Fibroblast of the aortic adventitia (primary cell): ENCODE data around the gene CCNB1IP1. TPM values are rescaled to one million over a fixed set of nuclear protein-coding genes. Genes with fewer than 3 reads are reported as not detected.
A peak's percentile ranks its signal among the peaks of the same experiment; 100 is the strongest.
"Not testable (repeated sequence)": the region's sequence is repeated elsewhere in the genome, so short reads cannot be mapped to it uniquely, and the experiment has no call there.

Experiments used
- DNase-seq: peaks from one replicate; pipeline ENCODE4 v3.0.0-alpha.2; 2010; ENCODE audit warnings: low read depth
- H3K4me3 ChIP-seq: 2 replicates; pipeline ENCODE4 v1.5.1; 2011; ENCODE audit warnings: low read depth, mild to moderate bottlenecking, control low read depth, low read length, moderate library complexity
- total RNA-seq: library from RNA; depleted of rRNA; stranded (reverse); fragments of >200 nt; gene quantifications from 2 replicates; pipeline ENCODE4 v1.2.3, GENCODE V29; 2012; ENCODE audit warnings: low replicate concordance
- TF ChIP-seq, protein P1 (sequence below): IDR thresholded peaks from 2 replicates; pipeline ENCODE4 v1.5.1; 2011; ENCODE audit warnings: mild to moderate bottlenecking, low read length, control low read depth, inconsistent platforms; ENCODE audit not compliant: insufficient read depth

The CCNB1IP1 gene
- total RNA-seq, 1 donor: 38.6 TPM

GRCh38 chr14:20295067-20295466, 38.0 kb downstream of the CCNB1IP1 start:
- TF ChIP-seq, protein P1, sequence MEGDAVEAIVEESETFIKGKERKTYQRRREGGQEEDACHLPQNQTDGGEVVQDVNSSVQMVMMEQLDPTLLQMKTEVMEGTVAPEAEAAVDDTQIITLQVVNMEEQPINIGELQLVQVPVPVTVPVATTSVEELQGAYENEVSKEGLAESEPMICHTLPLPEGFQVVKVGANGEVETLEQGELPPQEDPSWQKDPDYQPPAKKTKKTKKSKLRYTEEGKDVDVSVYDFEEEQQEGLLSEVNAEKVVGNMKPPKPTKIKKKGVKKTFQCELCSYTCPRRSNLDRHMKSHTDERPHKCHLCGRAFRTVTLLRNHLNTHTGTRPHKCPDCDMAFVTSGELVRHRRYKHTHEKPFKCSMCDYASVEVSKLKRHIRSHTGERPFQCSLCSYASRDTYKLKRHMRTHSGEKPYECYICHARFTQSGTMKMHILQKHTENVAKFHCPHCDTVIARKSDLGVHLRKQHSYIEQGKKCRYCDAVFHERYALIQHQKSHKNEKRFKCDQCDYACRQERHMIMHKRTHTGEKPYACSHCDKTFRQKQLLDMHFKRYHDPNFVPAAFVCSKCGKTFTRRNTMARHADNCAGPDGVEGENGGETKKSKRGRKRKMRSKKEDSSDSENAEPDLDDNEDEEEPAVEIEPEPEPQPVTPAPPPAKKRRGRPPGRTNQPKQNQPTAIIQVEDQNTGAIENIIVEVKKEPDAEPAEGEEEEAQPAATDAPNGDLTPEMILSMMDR: no peak
- H3K4me3 ChIP-seq: no peak overlapping the region

DNA sequence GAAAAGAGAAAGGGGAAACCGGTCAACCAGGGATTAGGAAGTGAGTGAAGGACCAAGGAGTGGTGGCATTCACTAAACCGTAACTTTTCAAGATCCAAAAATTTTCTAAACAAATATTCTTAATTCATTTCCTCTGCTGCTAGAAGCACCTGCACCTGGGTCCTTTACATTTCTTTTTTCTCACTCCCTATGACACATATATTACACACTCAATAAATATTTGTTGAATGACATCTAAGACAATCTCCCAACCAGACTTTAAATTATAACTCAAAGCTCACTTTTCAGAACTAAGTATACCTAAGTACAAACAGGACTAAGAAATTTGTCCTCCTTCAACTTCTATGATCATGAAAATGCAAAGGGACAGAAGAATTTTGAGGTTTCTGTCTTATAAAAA, 38.4 kb downstream of the CCNB1IP1 start:
- TF ChIP-seq, protein P1: no peak
- no peak overlapping the region for H3K4me3 ChIP-seq
- DNase-seq: no peak

More at GRCh38 chr14:20295067-20295466, 38.0 kb downstream of the CCNB1IP1 start:
- DNase-seq: no peak

DNA sequence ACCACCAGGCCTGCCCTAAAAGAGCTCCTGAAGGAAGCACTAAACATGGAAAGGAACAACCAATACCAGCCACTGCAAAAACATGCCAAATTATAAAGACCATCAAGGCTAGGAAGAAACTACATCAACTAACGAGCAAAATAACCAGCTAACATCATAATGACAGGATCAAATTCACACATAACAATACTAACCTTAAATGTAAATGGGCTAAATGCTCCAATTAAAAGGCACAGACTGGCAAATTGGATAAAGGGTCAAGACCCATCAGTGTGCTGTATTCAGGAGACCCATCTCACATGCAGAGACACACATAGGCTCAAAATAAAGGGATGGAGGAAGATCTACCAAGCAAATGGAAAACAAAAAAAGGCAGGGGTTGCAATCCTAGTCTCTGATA, 51.1 kb downstream of the CCNB1IP1 start:
- not testable (repeated sequence) for DNase-seq, H3K4me3 ChIP-seq

GRCh38 chr14:20280265-20280664, 52.8 kb downstream of the CCNB1IP1 start:
- not testable (repeated sequence) for DNase-seq, H3K4me3 ChIP-seq

GRCh38 chr14:20278414-20278813, 54.7 kb downstream of the CCNB1IP1 start:
- TF ChIP-seq, protein P1: no peak
- H3K4me3 ChIP-seq: no peak overlapping the region
- DNase-seq: peak; percentile 4

- no peak overlapping the region for H3K4me3 ChIP-seq
- DNase-seq: no peak
- TF ChIP-seq, protein P1: no peak
These were observed 55.7 kb downstream of the CCNB1IP1 start for GRCh38 chr14:20277409-20277808.

DNA sequence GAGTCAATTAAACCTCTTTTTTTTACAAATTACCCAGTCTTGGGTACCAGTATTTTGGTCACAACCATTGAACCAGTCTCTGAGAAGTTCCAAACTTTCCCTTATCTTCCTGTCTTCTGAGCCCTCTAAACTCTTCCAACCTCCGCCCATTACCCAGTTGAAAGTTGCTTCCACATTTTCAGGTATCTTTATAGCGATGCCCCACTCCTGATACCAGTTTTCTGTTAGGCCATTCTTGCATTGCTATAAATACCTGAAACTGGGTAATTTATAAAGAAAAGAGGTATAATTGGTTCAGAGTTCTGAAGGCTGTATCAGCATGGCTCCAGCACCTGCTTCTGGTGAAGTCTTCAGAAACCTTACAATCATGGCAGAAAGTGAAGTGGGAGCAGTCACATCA, 59.0 kb downstream of the CCNB1IP1 start:
- TF ChIP-seq, protein P1: no peak
- DNase-seq: no peak
- no peak overlapping the region for H3K4me3 ChIP-seq

GRCh38 chr14:20264361-20264760, 68.7 kb downstream of the CCNB1IP1 start:
- not testable (repeated sequence) for DNase-seq, H3K4me3 ChIP-seq
